Measurements from ENCODE around the gene RCSD1. TPM values are rescaled to one million over a fixed set of nuclear protein-coding genes. Genes with fewer than 3 reads are reported as not detected.

RCSD1 gene
- polyA plus RNA-seq, 3 donors = 116 to 218 (median 216) TPM

- H3K4me1 Mint-ChIP-seq = peaks cover 11% of the 10 kb centered on the region
- Histone ChIP-seq H2AFZ (ENCODE audit: insufficient read depth, low read depth, low read length, poor library complexity, severe bottlenecking) (no peak overlapping the region), H3K9me3 (replicated peaks in 1 of 2; ENCODE audit: control insufficient read depth in 1 of 2, insufficient read depth in 1 of 2, low read length in 2 of 2) (no peaks in the 10 kb centered on the region), H3K9ac (ENCODE audit: insufficient read depth, low read length, poor library complexity, severe bottlenecking) (no peak overlapping the region), H3K4me2 (replicated peaks; ENCODE audit: extremely low read depth, low read length, poor library complexity, severe bottlenecking) (no peak overlapping the region), H3K4me3 (replicated peaks in 1 of 3; ENCODE audit: low read depth in 2 of 3, low read length in 3 of 3) (no peak overlapping the region), H3K36me3 (replicated peaks in 1 of 2; ENCODE audit: control insufficient read depth in 1 of 2, insufficient read depth in 2 of 2, low read length in 2 of 2) (no peaks in the 10 kb centered on the region), H3K79me2 (ENCODE audit: insufficient read depth, low read length) (no peaks in the 10 kb centered on the region), H3K27ac (ENCODE audit: low read depth in 1 of 2, low read length in 2 of 2) (no peak overlapping the region), H4K20me1 (ENCODE audit: insufficient read depth, low read length) (no peaks in the 10 kb centered on the region), H3K27me3 (ENCODE audit: control insufficient read depth in 2 of 2, insufficient read depth in 2 of 2, low read length in 2 of 2) (no peaks in the 10 kb centered on the region), H3K4me1 (ENCODE audit: control insufficient read depth in 1 of 2, insufficient read depth in 2 of 2, low read length in 2 of 2) (peaks cover 5 to 8% of the 10 kb centered on the region in 2 donors)
- peaks cover 0 to 3% of the 10 kb centered on the region in 2 donors for H3K36me3 Mint-ChIP-seq
- H3K27ac Mint-ChIP-seq = no peak overlapping the region
- intact Hi-C loops (cut with micrococcal nuclease) = no loop called here
- H3K27me3 Mint-ChIP-seq (ENCODE audit: low read depth in 3 of 3) = peaks cover 0 to 7% (median 3%) of the 10 kb centered on the region in 3 donors
- TF ChIP-seq, protein P1, sequence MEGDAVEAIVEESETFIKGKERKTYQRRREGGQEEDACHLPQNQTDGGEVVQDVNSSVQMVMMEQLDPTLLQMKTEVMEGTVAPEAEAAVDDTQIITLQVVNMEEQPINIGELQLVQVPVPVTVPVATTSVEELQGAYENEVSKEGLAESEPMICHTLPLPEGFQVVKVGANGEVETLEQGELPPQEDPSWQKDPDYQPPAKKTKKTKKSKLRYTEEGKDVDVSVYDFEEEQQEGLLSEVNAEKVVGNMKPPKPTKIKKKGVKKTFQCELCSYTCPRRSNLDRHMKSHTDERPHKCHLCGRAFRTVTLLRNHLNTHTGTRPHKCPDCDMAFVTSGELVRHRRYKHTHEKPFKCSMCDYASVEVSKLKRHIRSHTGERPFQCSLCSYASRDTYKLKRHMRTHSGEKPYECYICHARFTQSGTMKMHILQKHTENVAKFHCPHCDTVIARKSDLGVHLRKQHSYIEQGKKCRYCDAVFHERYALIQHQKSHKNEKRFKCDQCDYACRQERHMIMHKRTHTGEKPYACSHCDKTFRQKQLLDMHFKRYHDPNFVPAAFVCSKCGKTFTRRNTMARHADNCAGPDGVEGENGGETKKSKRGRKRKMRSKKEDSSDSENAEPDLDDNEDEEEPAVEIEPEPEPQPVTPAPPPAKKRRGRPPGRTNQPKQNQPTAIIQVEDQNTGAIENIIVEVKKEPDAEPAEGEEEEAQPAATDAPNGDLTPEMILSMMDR (IDR thresholded peaks at IDR 0.05) = no peak
- H3K9me3 Mint-ChIP-seq = peaks cover 0 to 2% (median 0%) of the 10 kb centered on the region in 7 donors
- 100% methylated on average over 1 of the region's 4 CpGs for WGBS (ENCODE audit: insufficient coverage)
- no peak for DNase-seq
- no peak overlapping the region for H3K4me3 Mint-ChIP-seq
Measured at GRCh38 chr1:167582722-167583121, 47.3 kb upstream of the RCSD1 start.

GRCh38 chr1:167584581-167584980 lies 45.5 kb upstream of the RCSD1 start:
- Histone ChIP-seq H3K36me3 (replicated peaks in 1 of 2; ENCODE audit: control insufficient read depth in 1 of 2, insufficient read depth in 2 of 2, low read length in 2 of 2) (no peaks in the 10 kb centered on the region), H3K4me2 (replicated peaks; ENCODE audit: extremely low read depth, low read length, poor library complexity, severe bottlenecking) (no peak overlapping the region), H3K9me3 (replicated peaks in 1 of 2; ENCODE audit: control insufficient read depth in 1 of 2, insufficient read depth in 1 of 2, low read length in 2 of 2) (no peaks in the 10 kb centered on the region), H3K4me3 (replicated peaks in 1 of 3; ENCODE audit: low read depth in 2 of 3, low read length in 3 of 3) (no peak overlapping the region), H3K79me2 (ENCODE audit: insufficient read depth, low read length) (no peaks in the 10 kb centered on the region), H3K27ac (ENCODE audit: low read depth in 1 of 2, low read length in 2 of 2) (no peak overlapping the region), H2AFZ (ENCODE audit: insufficient read depth, low read depth, low read length, poor library complexity, severe bottlenecking) (no peak overlapping the region), H3K9ac (ENCODE audit: insufficient read depth, low read length, poor library complexity, severe bottlenecking) (no peak overlapping the region), H3K4me1 (ENCODE audit: control insufficient read depth in 1 of 2, insufficient read depth in 2 of 2, low read length in 2 of 2) (peaks cover 18 to 19% of the 10 kb centered on the region in 2 donors), H3K27me3 (ENCODE audit: control insufficient read depth in 2 of 2, insufficient read depth in 2 of 2, low read length in 2 of 2) (no peaks in the 10 kb centered on the region), H4K20me1 (ENCODE audit: insufficient read depth, low read length) (no peaks in the 10 kb centered on the region)
- Mint-ChIP-seq H3K9me3 (peaks cover 0 to 2% (median 0%) of the 10 kb centered on the region in 7 donors), H3K27me3 (ENCODE audit: low read depth in 3 of 3) (peaks cover 0 to 7% (median 3%) of the 10 kb centered on the region in 3 donors), H3K4me1 (peaks cover 24% of the 10 kb centered on the region), H3K36me3 (peaks cover 0 to 3% of the 10 kb centered on the region in 2 donors), H3K27ac (peak overlapping the region in 1 of 7 donors; percentile 35), H3K4me3 (peak overlapping the region in 1 of 2 donors; percentile 48)
- WGBS (ENCODE audit: insufficient coverage) = 30% methylated on average over 2 of the region's 3 CpGs
- no peak for DNase-seq
- intact Hi-C loops (cut with micrococcal nuclease) = no loop called here
- TF ChIP-seq, protein P1 (IDR thresholded peaks at IDR 0.05) = no peak

Measured in CD14-positive monocyte (primary cell).